RWPE1 (cell line): ENCODE results near the gene HMOX1.

Experiments used
- CTCF ChIA-PET: fragments of 350-600 bp; sonication (Branson Sonifier 250); formaldehyde crosslinking; extraction: SDS; loops from one replicate; lab custom pipeline; 2021; lab: Yijun Ruan, JAX
- POLR2A ChIA-PET: fragments of 400-600 bp; formaldehyde crosslinking; extraction: SDS; loops from one replicate; lab custom pipeline; 2020; ENCODE audit warnings: antibody characterized with exemption; ENCODE audit not compliant: low non-redundant PET; lab: Yijun Ruan, JAX
- DNase-seq: peaks from one replicate; pipeline ENCODE4 v3.0.0; 2012; ENCODE audit warnings: low spot score
- H3K27ac ChIP-seq: fragments of 450-650 bp; 2 replicates; pipeline ENCODE4 v1.5.1; 2017
- CTCF ChIP-seq: fragments of 450-650 bp; conservative IDR thresholded peaks from 2 replicates; pipeline ENCODE4 v1.5.1; 2017; ENCODE audit warnings: low read depth, mild to moderate bottlenecking

Gene HMOX1

GRCh38 chr22:35349704-35350538 is 31.0 kb upstream of the HMOX1 start:
- DNase-seq = no peak
- peak overlapping the region; percentile 68 for H3K27ac ChIP-seq
- no peak for TF ChIP-seq CTCF
- ChIA-PET POLR2A (no interaction called here), CTCF (interaction anchor here (0.7 kb wide), 1 partner anchor 220 kb away, joined by 6 read pairs; no protein-coding TSS in a partner anchor)

- peak; percentile 87 for DNase-seq
- ChIA-PET POLR2A (interaction anchor here (0.5 kb wide), 1 partner anchor 35 kb away, joined by 16 read pairs; no protein-coding TSS in a partner anchor), CTCF (interaction anchor here (0.6 to 1.0 kb wide), 7 partner anchors 53 to 1781 kb away, joined by 3 to 6 read pairs (median 3); no protein-coding TSS in a partner anchor)
- peak overlapping the region; percentile 68 for H3K27ac ChIP-seq
- TF ChIP-seq CTCF = peak; percentile 86
Measured at GRCh38 chr22:35350539-35351503, 30.1 kb upstream of the HMOX1 start.

- no peak overlapping the region for H3K27ac ChIP-seq
- no peak for DNase-seq
- ChIA-PET POLR2A (no interaction called here), CTCF (interaction anchor here (0.6 kb wide), 1 partner anchor 822 kb away, joined by 3 read pairs; no protein-coding TSS in a partner anchor)
- 0 out of 2 replicates have a peak, but pooled peaks have one; percentile 18 for TF ChIP-seq CTCF
Measured at GRCh38 chr22:35352214-35353111, 28.4 kb upstream of the HMOX1 start.

- POLR2A ChIA-PET = no interaction called here
Measured at GRCh38 chr22:35353318-35353717, 27.6 kb upstream of the HMOX1 start.

GRCh38 chr22:35354068-35354467 is 26.8 kb upstream of the HMOX1 start:
- H3K27ac ChIP-seq = no peak overlapping the region
- no peak for DNase-seq
- ChIA-PET POLR2A (no interaction called here), CTCF (no interaction called here)
- TF ChIP-seq CTCF = no peak

More at GRCh38 chr22:35353318-35353717, 27.6 kb upstream of the HMOX1 start:
- DNase-seq = no peak
- H3K27ac ChIP-seq = no peak overlapping the region
- CTCF ChIA-PET = interaction anchor here (0.6 kb wide), 1 partner anchor 821 kb away, joined by 3 read pairs; no protein-coding TSS in a partner anchor
- no peak for TF ChIP-seq CTCF
